ENCODE results near the gene SLCO3A1.

GRCh38 chr15:91863621-91864255, 10.2 kb downstream of the SLCO3A1 start:
- no peak for TF ChIP-seq POLR2A (IDR thresholded peaks at IDR 0.05)
- TF ChIP-seq, protein P1, sequence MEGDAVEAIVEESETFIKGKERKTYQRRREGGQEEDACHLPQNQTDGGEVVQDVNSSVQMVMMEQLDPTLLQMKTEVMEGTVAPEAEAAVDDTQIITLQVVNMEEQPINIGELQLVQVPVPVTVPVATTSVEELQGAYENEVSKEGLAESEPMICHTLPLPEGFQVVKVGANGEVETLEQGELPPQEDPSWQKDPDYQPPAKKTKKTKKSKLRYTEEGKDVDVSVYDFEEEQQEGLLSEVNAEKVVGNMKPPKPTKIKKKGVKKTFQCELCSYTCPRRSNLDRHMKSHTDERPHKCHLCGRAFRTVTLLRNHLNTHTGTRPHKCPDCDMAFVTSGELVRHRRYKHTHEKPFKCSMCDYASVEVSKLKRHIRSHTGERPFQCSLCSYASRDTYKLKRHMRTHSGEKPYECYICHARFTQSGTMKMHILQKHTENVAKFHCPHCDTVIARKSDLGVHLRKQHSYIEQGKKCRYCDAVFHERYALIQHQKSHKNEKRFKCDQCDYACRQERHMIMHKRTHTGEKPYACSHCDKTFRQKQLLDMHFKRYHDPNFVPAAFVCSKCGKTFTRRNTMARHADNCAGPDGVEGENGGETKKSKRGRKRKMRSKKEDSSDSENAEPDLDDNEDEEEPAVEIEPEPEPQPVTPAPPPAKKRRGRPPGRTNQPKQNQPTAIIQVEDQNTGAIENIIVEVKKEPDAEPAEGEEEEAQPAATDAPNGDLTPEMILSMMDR (IDR thresholded peaks at IDR 0.05) = no peak
